Measurements from ENCODE around the gene EPS15.
"Not testable (repeated sequence)": the region's sequence is repeated elsewhere in the genome, so short reads cannot be mapped to it uniquely, and the experiment has no call there.

Gene EPS15

DNA sequence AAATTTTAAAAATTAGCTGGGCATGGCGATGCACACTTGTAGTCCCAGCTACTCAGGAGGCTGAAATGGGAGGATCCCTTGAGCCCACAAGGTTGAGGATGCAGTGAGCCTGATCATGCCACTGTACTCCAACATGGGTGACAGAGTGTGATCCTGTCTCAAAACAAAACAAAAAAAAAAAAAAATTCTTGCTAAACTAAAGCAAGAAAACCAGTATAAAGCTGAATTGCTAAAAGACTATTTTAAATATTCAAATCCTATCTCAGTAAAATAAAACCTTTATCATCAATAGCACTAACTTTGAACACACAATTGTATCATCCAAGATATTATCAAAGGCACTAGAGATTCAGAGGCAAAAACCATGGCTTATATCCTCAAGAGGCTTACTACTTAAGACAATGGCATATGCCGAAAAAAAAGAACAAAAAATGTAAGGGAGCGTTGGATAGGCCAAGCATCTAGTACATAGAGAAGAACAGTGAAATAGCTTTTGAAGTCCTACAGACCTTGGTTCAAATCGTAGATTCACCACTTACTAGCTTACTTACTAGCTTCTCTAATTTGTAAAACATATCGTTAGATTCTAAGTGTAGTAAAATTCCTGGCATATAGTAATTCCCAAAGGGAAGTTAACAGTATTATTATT lies 3.6 kb downstream of the EPS15 start:
- DNase-seq (ENCODE audit: low read depth), result no peak

- DNase-seq (ENCODE audit: low read depth), result no peak
Measured at GRCh38 chr1:51514733-51515132, 4.3 kb downstream of the EPS15 start.

DNA sequence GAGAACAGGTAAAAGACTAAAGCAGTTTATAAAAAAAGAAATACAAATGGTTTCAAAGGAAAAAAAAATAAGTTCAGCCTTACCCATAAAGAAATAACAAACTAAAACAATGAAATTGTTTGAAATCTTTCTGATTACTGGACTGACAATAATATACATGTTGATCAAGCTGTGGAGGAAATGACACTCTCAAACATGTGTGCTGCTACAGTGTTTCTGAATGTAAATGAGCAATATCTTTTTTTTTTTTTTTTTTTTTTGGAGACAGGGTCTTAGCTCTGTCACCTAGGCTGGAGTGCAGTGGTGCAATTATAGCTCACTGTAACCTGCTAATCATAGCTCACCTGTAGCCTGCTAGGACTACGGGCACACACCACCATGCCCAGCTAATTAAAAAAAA lies 6.5 kb downstream of the EPS15 start:
- DNase-seq (ENCODE audit: low read depth), result no peak

- DNase-seq (ENCODE audit: low read depth), result no peak
Measured at GRCh38 chr1:51512120-51512519, 6.9 kb downstream of the EPS15 start.

DNA sequence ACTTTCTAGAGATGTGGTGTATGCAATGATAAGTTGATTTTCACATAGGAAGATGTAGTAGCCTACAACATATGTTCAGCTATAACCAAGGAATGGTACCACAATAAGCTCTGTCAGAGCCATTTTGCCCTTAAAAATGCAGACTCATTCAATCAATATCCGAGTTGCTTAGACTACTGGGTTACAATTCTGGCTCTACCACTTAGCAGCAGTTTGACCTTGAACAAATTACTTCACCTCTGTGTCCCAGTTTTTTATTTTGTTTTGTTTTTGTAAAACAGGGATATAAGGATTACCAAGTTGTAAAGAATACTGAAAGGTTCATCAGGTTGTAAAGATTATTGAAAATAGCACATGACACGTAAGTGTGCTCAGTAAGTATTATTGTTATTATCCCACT lies 9.3 kb downstream of the EPS15 start:
- no peak for DNase-seq (ENCODE audit: low read depth)

DNA sequence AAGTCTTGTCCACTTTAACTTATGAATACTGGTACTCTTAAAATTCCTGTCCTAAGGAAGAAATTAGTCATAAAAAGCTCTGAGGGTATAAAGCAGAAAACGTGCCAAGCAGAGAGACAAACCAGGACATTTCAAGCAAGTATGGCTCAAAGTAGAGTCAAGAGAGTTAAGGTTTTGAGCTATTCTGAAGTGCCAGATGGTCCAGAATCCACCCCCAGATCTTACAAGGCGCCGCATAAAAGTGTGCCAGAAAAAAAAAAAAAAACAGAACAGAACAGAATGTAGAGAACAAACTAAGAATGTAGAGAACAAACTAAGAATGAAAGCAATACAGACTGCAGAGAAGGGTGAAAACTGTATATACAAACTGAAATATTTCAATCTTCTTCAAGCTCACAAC lies 12.5 kb downstream of the EPS15 start:
- DNase-seq (ENCODE audit: low read depth), result no peak

GRCh38 chr1:51504806-51505525 lies 14.1 kb downstream of the EPS15 start:
- DNase-seq (ENCODE audit: low read depth), result no peak

- not testable (repeated sequence) for DNase-seq (ENCODE audit: low read depth)
Measured at GRCh38 chr1:51501218-51501630, 17.8 kb downstream of the EPS15 start.

DNA sequence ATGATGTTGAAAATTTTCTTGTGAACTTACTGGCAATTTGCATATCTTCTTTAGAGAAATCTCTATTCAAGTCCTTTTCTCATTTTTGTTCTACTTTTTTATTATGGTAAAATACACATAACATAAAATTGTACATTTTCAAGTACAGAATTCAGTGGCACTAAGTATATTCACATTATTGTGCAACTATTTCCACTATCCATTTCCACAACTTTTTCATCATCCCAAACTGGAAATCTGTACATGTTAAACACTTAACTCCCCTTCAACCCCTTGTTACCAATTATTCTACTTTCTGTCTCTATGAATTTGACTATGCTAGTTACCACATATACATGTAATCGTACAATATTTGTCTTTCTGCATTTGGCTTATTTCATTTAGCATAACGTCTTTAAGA lies 19.4 kb downstream of the EPS15 start:
- DNase-seq (ENCODE audit: low read depth), result no peak

DNA sequence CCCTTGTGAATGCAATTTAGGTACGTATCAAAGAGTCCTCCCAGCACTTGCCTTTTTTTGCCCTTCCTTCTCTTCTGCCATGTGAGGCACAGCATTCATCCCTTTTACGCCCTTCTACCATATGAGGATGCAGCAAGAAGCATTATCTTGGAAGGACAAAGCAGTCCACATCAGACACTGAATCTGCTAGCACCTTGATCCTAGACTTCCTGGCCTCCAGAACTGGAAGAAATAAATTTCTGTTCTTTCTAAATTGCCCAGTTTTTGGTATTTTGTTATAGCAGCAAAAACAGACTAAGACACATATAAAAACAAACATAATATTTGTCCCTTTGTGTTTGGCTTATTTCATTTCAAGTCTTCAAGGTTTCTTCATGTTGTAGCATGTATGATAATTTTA lies 20.1 kb downstream of the EPS15 start:
- no peak for DNase-seq (ENCODE audit: low read depth)

DNA sequence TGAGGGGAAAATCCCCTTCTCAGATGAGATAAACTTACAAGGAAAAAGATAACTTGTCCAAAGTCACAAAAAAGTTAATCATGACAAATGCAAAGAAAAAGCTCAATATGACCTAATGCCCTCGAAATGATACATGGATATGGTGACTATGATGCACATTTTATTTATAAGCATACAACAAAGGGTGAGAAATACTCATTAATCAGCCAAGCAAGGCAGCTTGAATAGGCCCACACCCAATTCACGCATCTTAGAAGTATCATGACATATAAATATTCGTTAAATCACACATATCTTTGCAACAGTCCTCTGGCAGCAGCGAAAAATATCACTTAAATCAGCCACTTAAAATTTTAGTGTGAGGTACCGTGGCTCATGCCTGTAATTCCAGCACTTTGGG lies 21.7 kb downstream of the EPS15 start:
- DNase-seq (ENCODE audit: low read depth), result no peak

GRCh38 chr1:51494138-51494830 lies 24.8 kb downstream of the EPS15 start:
- DNase-seq (ENCODE audit: low read depth), result no peak

- no peak for DNase-seq (ENCODE audit: low read depth)
Measured at GRCh38 chr1:51491166-51491981, 27.7 kb downstream of the EPS15 start.

- DNase-seq (ENCODE audit: low read depth), result no peak
Measured at GRCh38 chr1:51489472-51489871, 29.6 kb downstream of the EPS15 start.

- no peak for DNase-seq (ENCODE audit: low read depth)
Measured at GRCh38 chr1:51488372-51489050, 30.6 kb downstream of the EPS15 start.

- DNase-seq (ENCODE audit: low read depth), result no peak
Measured at GRCh38 chr1:51487628-51488027, 31.4 kb downstream of the EPS15 start.

- no peak for DNase-seq (ENCODE audit: low read depth)
Measured at GRCh38 chr1:51484591-51484990, 34.5 kb downstream of the EPS15 start.

DNA sequence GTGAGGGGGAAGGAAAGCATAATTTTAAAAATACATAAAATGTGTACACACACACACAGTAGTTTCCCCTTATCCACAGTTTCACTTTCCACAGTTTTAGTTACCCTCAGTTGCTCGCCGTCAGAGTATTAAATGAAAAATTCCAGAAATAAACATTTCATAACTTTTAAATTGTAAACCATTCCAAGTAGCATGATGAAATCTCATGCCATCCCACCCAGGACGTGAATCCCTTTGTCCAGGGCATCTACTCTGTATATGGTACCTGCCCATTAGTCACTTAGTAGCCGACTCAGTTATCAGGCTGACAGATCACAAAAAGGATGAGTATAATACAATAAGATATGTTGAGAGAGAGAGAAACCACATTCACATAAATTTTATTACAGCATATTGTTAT lies 36.2 kb downstream of the EPS15 start:
- DNase-seq (ENCODE audit: low read depth), result no peak

DNA sequence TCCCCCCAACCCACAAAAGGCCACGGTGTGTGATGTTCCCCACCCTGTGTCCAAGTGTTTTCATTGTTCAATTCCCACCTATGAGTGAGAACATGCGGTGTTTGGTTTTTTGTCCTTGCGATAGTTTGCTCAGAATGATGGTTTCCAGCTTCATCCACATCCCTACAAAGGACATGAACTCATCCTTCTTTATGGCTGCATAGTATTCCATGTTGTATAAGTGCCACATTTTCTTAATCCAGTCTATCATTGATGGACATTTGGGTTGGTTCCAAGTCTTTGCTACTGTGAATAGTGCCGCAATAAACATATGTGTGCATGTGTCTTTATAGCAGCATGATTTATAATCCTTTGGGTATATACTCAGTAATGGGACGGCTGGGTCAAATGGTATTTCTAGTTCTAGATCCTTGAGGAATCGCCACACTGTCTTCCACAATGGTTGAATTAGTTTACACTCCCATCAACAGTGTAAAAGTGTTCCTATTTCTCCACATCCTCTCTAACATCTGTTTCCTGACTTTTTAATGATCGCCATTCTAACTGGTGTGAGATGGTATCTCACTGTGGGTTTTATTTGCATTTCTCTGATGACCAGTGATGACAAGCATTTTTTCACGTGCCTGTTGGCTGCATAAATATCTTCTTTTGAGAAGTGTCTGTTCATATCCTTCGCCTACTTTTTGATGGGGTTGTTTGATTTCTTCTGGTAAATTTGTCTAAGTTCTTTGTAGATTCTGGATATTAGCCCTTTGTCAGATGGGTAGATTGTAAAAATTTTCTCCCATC lies 44.0 kb downstream of the EPS15 start:
- DNase-seq (ENCODE audit: low read depth), result not testable (repeated sequence)

DNA sequence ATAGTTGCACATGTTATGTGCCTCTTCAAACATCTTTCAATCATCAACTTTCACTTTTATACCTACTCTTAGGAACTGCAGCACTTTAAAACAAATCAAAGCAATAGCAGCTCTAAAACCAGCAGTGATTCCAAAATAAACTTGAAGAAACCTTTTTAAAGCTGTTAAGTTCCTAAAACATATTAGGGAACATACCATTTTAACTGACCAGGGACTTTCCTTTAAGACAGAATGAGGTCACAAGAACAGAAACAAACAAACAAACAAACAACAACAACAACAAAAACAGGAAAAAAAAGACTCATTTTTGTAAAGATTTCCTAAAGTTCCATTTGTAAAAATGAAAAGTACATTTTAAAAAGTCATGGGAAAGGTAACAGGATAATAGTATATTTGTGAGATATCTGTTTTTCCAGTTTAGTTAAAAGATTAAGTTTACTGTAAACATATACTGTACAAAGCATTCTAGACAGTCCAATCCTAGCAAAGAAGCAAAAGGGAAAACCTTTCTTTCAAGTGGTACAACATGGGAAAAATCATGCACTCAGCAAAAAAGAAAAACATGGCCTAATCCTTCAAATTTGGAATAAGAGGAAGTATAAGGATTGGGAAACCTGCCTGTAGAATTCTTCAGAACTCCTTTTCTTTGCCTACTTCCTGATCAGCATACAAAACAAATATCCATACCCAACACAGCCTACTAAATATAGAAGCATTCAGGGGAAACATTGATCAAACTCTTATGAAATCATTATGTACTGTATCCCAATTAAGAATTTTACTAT lies 45.5 kb downstream of the EPS15 start:
- no peak for DNase-seq (ENCODE audit: low read depth)
